HG03103 (cell line): Measurements from ENCODE around the gene GLOD4.
"Not testable (repeated sequence)": the region's sequence is repeated elsewhere in the genome, so short reads cannot be mapped to it uniquely, and the experiment has no call there.

ENCODE experiments used
- ATAC-seq: cut with Tn5 transposase; IDR thresholded peaks from one replicate; pipeline ENCODE4 v1.9.1; 2021; ENCODE audit warnings: low read depth; ENCODE audit not compliant: unreplicated experiment

GLOD4 gene

DNA sequence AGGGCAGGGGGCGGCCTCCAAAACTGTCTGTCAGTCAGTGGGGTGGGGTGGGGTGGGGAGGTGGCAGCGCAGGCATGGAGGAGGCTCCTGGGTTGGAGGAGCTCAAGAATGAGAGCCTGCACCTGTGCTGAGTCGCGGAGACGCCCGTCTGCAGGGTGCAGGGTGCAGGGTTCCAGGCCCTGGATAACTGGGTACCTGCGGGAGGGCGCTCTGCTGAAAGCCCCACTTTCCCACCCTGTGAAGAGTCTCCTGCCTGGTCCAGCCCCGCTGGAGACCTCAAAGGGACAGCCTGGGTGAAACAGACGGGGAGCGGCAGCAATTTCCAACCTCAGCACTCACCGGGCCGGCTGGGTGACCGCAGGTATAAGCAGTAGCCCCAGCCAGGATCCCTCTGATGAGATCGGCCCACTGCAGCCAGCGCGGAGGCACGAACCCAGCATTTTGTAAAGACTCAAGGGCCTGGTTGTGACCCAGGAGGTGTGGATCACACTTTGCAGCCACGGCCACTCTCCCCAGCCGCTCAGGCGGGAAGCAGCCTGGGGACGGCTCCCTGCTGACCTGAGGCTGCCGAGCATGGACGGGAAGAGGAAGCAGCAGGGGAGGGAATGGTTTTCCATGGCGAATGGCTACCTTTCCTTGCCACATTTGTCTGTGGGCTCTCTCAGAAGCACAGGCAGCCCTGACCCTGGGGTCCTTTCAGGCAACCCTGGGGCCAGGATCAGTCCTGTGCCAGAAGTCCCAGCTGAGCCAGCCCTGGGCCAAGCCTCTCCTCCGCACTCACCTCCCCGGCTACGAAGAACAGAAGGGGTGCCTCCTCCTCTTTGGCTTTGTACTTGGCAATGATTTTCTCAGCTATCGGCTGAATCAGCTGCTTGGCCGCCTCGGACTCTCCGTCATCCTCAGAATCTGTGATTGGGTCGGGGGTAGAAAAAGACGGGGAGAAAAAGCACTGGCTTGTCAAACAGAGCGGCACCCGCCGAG, 21.1 kb upstream of the GLOD4 start:
- no peak for ATAC-seq

DNA sequence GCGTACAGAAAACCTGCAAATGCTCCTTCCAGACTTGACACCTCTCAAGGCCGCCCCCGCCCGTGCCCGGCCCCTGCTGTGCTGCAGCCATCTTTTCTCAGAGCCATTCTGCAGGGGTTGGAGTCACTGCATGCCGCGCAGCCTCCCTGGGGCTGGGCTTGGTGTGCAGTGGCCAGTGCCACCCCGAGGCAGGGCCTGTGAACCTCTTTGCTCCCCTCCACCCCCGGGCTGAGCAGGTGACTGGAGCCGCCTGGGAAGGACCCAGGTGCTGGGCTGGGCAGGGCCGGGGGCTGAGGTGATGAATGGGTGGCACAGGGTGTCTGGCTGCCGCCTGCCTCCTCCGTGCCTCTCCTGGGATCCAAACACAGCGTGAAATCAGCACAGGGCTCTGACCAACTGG, 20.4 kb upstream of the GLOD4 start:
- ATAC-seq, result no peak

DNA sequence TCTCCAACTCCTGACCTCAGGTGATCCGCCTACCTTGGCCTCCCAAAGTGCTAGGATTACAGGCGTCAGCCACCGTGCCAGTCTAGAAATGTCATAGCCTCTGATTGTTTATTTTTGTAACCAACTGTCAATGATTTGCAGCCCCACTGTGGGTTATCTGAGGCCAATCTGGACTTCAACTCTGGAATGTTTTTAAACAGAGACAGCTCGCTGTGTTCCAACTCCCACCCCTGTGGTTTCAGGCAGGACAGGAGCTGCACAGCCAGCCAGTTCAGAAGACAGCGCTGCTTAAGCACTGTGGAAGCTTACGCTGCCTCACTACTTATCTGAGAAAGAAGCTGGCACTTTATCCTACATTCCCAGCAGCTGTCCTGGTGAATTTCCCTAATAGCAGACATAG, 19.6 kb upstream of the GLOD4 start:
- ATAC-seq, result no peak

- no peak for ATAC-seq
These were observed 18.6 kb upstream of the GLOD4 start for GRCh38 chr17:800446-801242.

DNA sequence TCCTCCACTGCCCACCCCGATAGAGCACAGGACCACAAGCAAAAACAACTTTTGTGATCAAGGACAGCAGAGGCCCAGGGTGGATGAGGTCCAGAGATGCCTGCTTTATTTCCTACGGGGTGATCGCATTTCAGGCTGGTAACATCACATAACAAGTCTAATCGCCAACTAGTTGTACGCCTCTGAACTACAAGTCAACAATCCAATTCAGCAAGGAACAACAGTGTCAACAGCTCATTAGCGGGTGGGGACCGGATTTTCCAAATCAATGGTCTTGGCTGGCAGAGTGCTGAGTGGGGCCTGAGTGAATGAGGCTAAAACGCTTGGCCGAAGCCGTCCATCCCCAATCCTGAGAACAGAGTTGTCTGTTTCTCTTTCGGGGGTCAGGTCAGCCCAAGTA, 17.2 kb upstream of the GLOD4 start:
- ATAC-seq, result no peak

GRCh38 chr17:798246-798645, 16.2 kb upstream of the GLOD4 start:
- no peak for ATAC-seq

DNA sequence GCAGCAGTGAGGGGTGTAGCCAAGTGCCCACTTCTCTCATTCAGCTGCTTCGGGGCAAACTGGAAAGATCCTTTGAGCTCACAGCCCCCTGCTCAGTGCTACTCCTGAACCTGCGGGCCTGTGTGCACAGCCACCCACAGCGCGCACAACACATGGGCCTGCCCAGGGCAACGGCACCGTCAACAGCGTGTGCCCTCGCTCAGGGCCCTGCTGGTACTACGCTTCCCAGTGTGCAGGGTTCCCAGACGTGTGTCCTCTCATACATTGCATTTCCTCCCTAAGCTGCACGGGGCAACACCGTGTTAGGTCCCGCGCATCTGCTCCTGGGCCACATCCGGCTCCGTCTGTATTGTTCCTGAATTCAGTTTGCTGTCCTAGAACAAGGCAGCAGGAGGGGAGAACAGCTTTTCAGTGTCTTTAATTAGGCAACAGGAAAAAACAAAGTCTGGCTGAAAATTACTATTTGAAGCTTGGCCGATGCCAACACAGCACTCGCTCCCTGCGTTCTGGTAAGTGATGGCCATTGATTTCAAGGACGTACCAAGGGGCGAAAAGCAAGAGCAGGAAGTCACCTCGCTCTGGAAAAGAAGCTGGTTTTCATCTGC, 15.3 kb upstream of the GLOD4 start:
- ATAC-seq, result no peak

- no peak for ATAC-seq
These were observed 14.5 kb upstream of the GLOD4 start for GRCh38 chr17:796609-797008.

GRCh38 chr17:795721-796120, 13.6 kb upstream of the GLOD4 start:
- no peak for ATAC-seq

DNA sequence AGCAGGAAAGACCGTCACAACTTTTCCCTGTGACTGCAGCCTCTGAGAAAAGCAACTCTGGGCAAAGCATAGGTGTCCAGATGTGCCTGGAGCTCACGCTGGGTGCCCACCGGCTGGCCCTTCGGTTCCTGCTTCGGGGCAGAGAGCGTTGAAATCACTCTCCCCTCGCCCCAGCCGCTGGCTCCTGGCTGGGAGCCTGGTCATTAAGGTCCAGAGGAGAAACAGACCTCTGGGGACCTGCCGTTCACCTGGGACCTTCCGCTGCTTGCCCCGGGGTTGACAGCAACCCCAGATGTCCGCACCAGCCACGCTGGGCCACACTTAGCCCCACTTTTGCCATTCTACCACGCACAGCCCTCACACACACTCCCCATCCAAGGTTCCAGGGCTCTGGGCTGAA, 13.2 kb upstream of the GLOD4 start:
- no peak for ATAC-seq

DNA sequence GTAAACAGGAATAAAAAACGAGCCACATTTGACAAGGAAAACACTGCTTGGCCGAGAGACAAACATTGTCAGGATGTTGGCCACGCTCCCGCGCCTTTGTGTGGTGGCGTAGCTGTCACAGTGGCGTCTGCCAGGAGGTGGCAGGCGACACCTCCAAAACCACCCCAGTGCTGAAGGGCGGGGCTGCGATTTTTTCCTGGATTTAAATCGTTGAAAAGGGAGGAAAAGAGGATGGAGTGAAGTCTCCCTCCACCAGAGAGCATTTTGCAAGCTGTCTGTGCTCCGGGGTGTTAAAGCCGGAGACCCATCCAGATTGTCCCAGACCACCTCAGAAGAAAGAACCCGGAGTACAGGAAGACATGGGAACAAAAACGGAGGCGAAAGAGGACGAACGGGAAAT, 12.8 kb upstream of the GLOD4 start:
- no peak for ATAC-seq

- ATAC-seq, result no peak
These were observed 10.2 kb upstream of the GLOD4 start for GRCh38 chr17:792277-792676.

GRCh38 chr17:791829-792228, 9.7 kb upstream of the GLOD4 start:
- no peak for ATAC-seq

GRCh38 chr17:790874-791247, 8.8 kb upstream of the GLOD4 start:
- not testable (repeated sequence) for ATAC-seq

GRCh38 chr17:789931-790873, 8.1 kb upstream of the GLOD4 start:
- not testable (repeated sequence) for ATAC-seq

DNA sequence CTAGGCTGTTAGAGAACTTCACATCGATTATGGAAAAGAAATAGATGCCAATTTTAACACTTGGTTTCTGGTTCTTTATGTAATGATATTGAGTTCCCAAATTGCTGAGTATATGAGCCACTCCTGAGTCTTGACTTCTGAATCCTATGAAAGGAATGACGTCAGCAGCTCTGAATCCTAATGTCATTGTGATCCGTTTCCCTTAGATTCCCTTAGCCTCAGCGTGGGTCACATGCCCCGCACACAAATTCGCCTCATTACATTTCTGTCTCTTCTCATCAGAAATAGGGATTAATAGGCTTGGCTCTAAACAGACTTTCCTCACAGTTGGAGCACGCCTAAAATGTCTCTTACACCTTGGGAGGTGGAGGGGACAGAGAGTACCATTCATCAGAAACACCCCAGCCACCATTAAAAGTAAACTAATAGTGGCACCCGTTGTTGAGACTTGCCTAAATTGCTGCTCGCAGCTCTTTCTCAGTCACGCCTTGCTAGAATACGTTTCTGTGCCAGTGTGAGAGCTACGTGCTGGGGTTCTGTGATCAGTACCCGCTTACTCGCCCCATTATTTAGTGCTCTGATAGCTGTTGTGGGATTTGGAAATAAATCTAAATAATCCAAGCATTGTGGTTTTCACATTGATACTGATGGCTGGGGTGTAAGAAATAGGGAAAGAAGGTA, 7.2 kb upstream of the GLOD4 start:
- ATAC-seq, result no peak

- no peak for ATAC-seq
These were observed 6.5 kb upstream of the GLOD4 start for GRCh38 chr17:788551-788950.

- no peak for ATAC-seq
These were observed 5.7 kb upstream of the GLOD4 start for GRCh38 chr17:787641-788221.

GRCh38 chr17:785901-786300, 3.8 kb upstream of the GLOD4 start:
- not testable (repeated sequence) for ATAC-seq
